OCI-LY1 (cell line): ENCODE data around the gene LYL1.

ENCODE experiments used
- H2AFZ ChIP-seq: fragments of 200-600 bp; sonication (generic), shearing (Covaris generic); 2 replicates; pipeline ENCODE4 v1.6.0; 2014; ENCODE audit warnings: antibody characterized with exemption, mild to moderate bottlenecking, low read length
- H3F3A ChIP-seq: fragments of 200-600 bp; sonication (generic), shearing (Covaris generic); 2 replicates; pipeline ENCODE4 v1.6.0; 2014; ENCODE audit warnings: mild to moderate bottlenecking, antibody characterized with exemption, low read length, moderate library complexity; ENCODE audit not compliant: insufficient read depth
- H3K27ac ChIP-seq: fragments of 200-600 bp; sonication (generic); 2 replicates; pipeline ENCODE4 v1.5.1; 2014; ENCODE audit warnings: low read length, mixed run types, mild to moderate bottlenecking, low read depth; ENCODE audit not compliant: poor library complexity, severe bottlenecking
- H3K27me3 ChIP-seq: fragments of 200-600 bp; sonication (generic); 2 replicates; pipeline ENCODE4 v1.6.0; 2014; ENCODE audit warnings: antibody characterized with exemption, mild to moderate bottlenecking, low read length, moderate library complexity; ENCODE audit not compliant: insufficient read depth
- H3K36me3 ChIP-seq: fragments of 200-600 bp; sonication (generic); 2 replicates; pipeline ENCODE4 v1.6.1; 2014; ENCODE audit warnings: mild to moderate bottlenecking, antibody characterized with exemption, low read length, moderate library complexity, mixed read lengths; ENCODE audit not compliant: insufficient read depth
- H3K4me1 ChIP-seq: fragments of 200-600 bp; sonication (generic); 2 replicates; pipeline ENCODE4 v1.5.1; 2014; ENCODE audit warnings: mild to moderate bottlenecking, low read length, moderate library complexity; ENCODE audit not compliant: insufficient read depth, severe bottlenecking
- H3K4me2 ChIP-seq: fragments of 200-600 bp; sonication (generic), shearing (Covaris generic); 2 replicates; pipeline ENCODE4 v1.6.1; 2014; ENCODE audit warnings: low read length
- H3K4me3 ChIP-seq: fragments of 200-600 bp; sonication (generic); 2 replicates; pipeline ENCODE4 v1.5.1; 2014; ENCODE audit warnings: low read length, low read depth, mild to moderate bottlenecking, mixed read lengths; ENCODE audit not compliant: poor library complexity, severe bottlenecking
- H3K79me2 ChIP-seq: fragments of 200-600 bp; shearing (Covaris generic); 2 replicates; pipeline ENCODE4 v1.6.1; 2016; ENCODE audit warnings: mixed run types, low read length, mixed read lengths; ENCODE audit not compliant: insufficient read depth
- H3K9ac ChIP-seq: fragments of 200-600 bp; sonication (generic), shearing (Covaris generic); 2 replicates; pipeline ENCODE4 v1.6.1; 2014; ENCODE audit warnings: mild to moderate bottlenecking, low read length, mixed read lengths
- H3K9me2 ChIP-seq: fragments of 200-600 bp; sonication (generic), shearing (Covaris generic); 2 replicates; pipeline ENCODE4 v1.6.1; 2014; ENCODE audit warnings: low read depth, mild to moderate bottlenecking, low read length, mixed read lengths
- H3K9me3 ChIP-seq: fragments of 200-600 bp; shearing (Covaris generic); 2 replicates; pipeline ENCODE4 v1.6.1; 2014; ENCODE audit warnings: low read length, mixed read lengths
- H4K20me1 ChIP-seq: fragments of 200-600 bp; sonication (generic), shearing (Covaris generic); 2 replicates; pipeline ENCODE4 v1.6.0; 2016; ENCODE audit warnings: mild to moderate bottlenecking, low read length; ENCODE audit not compliant: insufficient read depth
- CTCF ChIP-seq: fragments of 200-600 bp; sonication (generic), shearing (Covaris generic); IDR thresholded peaks from 2 replicates; pipeline ENCODE4 v1.5.1; 2017; ENCODE audit warnings: mild to moderate bottlenecking, antibody characterized with exemption, low read length, moderate library complexity, mixed read lengths
- EZH2 ChIP-seq: fragments of 200-600 bp; sonication (generic), shearing (Covaris generic); IDR thresholded peaks from 2 replicates; pipeline ENCODE4 v1.8.0; 2017; ENCODE audit warnings: borderline replicate concordance, mixed run types, mild to moderate bottlenecking, antibody characterized with exemption, low read length, moderate library complexity, mixed read lengths

The LYL1 gene

DNA sequence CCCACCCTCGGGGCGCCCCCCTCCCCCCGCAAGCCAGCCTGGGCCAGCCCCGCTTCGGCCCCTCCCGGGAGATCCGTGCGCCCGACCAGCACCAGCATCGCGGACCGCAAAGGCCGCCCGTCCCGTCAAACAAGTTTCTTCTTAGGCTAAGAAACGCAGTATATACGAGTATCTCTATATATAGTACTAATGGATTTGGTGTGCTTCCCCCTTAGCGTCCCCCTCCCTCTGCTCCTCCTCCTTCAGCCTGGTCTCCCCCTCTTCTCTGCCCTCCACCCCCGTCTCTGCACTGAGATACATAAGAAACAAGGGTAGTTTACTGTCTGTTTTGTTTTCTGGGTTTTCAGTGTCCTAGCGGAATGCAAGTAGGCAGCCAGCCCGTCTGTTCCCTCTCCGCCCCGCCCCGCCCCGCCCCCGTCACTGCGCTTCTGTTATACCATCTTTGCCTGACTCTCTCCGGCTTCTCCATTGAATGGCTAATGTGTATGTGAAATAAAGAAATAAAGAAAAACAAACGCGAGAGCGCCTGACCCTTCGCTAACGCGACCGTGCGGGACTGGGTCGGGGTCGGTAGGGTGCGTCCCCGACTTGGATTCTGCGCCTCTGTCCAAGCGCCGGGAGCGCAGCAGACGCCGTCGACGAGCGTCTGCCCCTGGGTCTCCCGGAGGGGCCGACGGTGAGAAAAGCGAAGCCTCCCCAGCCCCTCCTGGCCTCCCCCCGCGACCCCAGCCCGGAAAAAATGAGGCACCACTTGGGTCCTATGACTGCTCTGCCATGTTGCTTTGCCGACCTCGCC, 4.2 kb downstream of the LYL1 start:
- Histone ChIP-seq H3K9ac (no peak overlapping the region; the same call in 1 of the 2 replicates), H3F3A (no peaks in the 10 kb centered on the region), H3K4me1 (peaks cover 55% of the 10 kb centered on the region), H3K79me2 (no peaks in the 10 kb centered on the region), H3K27ac (no peak overlapping the region), H3K4me3 (peak overlapping the region; percentile 50), H3K9me2 (no peaks in the 10 kb centered on the region), H4K20me1 (no peaks in the 10 kb centered on the region), H3K27me3 (peaks cover 7% of the 10 kb centered on the region; the same call in 1 of the 2 replicates), H3K36me3 (peaks cover 11% of the 10 kb centered on the region; the same call in 1 of the 2 replicates), H3K4me2 (peak overlapping the region; percentile 67), H3K9me3 (no peaks in the 10 kb centered on the region), H2AFZ (no peak overlapping the region)
- TF ChIP-seq CTCF, result no peak
- no peak for TF ChIP-seq EZH2

- no peaks in the 10 kb centered on the region for H3K9me2 ChIP-seq
- peaks cover 7% of the 10 kb centered on the region; the same call in 1 of the 2 replicates for H3K27me3 ChIP-seq
- H3K79me2 ChIP-seq, result no peaks in the 10 kb centered on the region
- peaks cover 47% of the 10 kb centered on the region for H3K4me1 ChIP-seq
- no peak overlapping the region for H3K4me2 ChIP-seq
- no peaks in the 10 kb centered on the region for H3K9me3 ChIP-seq
- H3F3A ChIP-seq, result no peaks in the 10 kb centered on the region
- no peak overlapping the region for H3K4me3 ChIP-seq
- H2AFZ ChIP-seq, result no peak overlapping the region
- peaks cover 11% of the 10 kb centered on the region; the same call in 1 of the 2 replicates for H3K36me3 ChIP-seq
- H4K20me1 ChIP-seq, result no peaks in the 10 kb centered on the region
- H3K9ac ChIP-seq, result no peak overlapping the region
- H3K27ac ChIP-seq, result no peak overlapping the region
- TF ChIP-seq CTCF (no peak), EZH2 (no peak)
Observed at GRCh38 chr19:13097463-13098258, 5.0 kb downstream of the LYL1 start.

DNA sequence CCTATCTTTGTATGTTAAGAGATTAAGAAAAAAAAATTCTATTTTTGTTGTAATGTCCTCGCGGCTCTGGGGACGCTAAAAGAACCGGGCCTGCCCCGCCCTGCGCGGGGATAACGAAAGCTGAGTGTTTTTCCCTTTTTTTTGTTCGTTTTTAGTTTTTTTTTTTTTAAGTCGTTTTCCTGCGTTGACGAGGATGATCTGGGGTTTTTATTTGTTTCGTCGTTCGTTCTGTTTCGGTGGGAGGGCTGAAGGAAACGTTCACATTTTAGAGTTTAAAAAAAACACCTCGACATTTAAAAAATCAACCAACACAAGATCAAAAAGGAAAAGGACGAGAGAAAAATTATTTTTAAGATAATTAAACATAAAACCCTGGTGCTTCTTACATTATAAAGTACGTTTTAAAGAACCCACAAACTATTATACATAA, 5.6 kb downstream of the LYL1 start:
- Histone ChIP-seq H3K79me2 (no peaks in the 10 kb centered on the region), H3K9me2 (no peaks in the 10 kb centered on the region), H3K36me3 (peaks cover 11% of the 10 kb centered on the region; the same call in 1 of the 2 replicates), H3K27me3 (peaks cover 7% of the 10 kb centered on the region; the same call in 1 of the 2 replicates), H3K4me1 (peaks cover 41% of the 10 kb centered on the region), H3K4me3 (no peak overlapping the region), H3K27ac (no peak overlapping the region), H2AFZ (no peak overlapping the region), H3K9me3 (no peaks in the 10 kb centered on the region), H4K20me1 (no peaks in the 10 kb centered on the region), H3K4me2 (no peak overlapping the region), H3K9ac (no peak overlapping the region), H3F3A (no peaks in the 10 kb centered on the region)
- TF ChIP-seq CTCF (no peak), EZH2 (no peak)
